SK-N-SH treated with all-trans-retinoic acid at 6 μM for 48 hours (cell line): ENCODE measurements around the gene TGFBI.

ENCODE experiments used
- CREB5 ChIP-seq: fragments of 250-450 bp; sonication (Bioruptor Pico); IDR thresholded peaks from 2 replicates; pipeline ENCODE4 v1.5.1; 2020; ENCODE audit warnings: low read depth, mild to moderate bottlenecking, moderate library complexity
- PPARA ChIP-seq: fragments of 250-450 bp; sonication (Bioruptor Pico); IDR thresholded peaks from 2 replicates; pipeline ENCODE4 v1.5.0; 2020; ENCODE audit warnings: mild to moderate bottlenecking, borderline replicate concordance
- ZFP3 ChIP-seq: fragments of 250-450 bp; sonication (Bioruptor Pico); IDR thresholded peaks from 2 replicates; pipeline ENCODE4 v1.5.0; 2020; ENCODE audit warnings: mild to moderate bottlenecking, moderate library complexity
- ZNF70 ChIP-seq: fragments of 450-650 bp; formaldehyde crosslinking; IDR thresholded peaks from 2 replicates; pipeline ENCODE4 v1.5.0; 2020; ENCODE audit warnings: mild to moderate bottlenecking, moderate library complexity
- ZNF8 ChIP-seq: fragments of 450-650 bp; formaldehyde crosslinking; IDR thresholded peaks from 2 replicates; pipeline ENCODE4 v1.5.0; 2020; ENCODE audit warnings: mild to moderate bottlenecking, moderate library complexity
- TF ChIP-seq, protein P1 (sequence below): fragments of 250-450 bp; sonication (Bioruptor Pico); IDR thresholded peaks from 2 replicates; pipeline ENCODE4 v1.8.0; 2020; ENCODE audit warnings: mild to moderate bottlenecking, moderate library complexity, borderline replicate concordance

GRCh38 chr5:136109453-136110135 is 80.8 kb downstream of the TGFBI start:
- TF ChIP-seq PPARA (CRISPR knock-in tag) = no peak
- no peak for TF ChIP-seq ZNF70 (CRISPR knock-in tag)
- no peak for TF ChIP-seq ZFP3
- TF ChIP-seq CREB5 = no peak
- TF ChIP-seq, protein P1, sequence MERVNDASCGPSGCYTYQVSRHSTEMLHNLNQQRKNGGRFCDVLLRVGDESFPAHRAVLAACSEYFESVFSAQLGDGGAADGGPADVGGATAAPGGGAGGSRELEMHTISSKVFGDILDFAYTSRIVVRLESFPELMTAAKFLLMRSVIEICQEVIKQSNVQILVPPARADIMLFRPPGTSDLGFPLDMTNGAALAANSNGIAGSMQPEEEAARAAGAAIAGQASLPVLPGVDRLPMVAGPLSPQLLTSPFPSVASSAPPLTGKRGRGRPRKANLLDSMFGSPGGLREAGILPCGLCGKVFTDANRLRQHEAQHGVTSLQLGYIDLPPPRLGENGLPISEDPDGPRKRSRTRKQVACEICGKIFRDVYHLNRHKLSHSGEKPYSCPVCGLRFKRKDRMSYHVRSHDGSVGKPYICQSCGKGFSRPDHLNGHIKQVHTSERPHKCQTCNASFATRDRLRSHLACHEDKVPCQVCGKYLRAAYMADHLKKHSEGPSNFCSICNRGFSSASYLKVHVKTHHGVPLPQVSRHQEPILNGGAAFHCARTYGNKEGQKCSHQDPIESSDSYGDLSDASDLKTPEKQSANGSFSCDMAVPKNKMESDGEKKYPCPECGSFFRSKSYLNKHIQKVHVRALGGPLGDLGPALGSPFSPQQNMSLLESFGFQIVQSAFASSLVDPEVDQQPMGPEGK (CRISPR knock-in tag) = no peak
- TF ChIP-seq ZNF8 = no peak
